Airway epithelial cell (primary cell): Measurements from ENCODE around the gene PRPS1. TPM values are rescaled to one million over a fixed set of nuclear protein-coding genes. Genes with fewer than 3 reads are reported as not detected.

Source experiments
- total RNA-seq: library from RNA; depleted of rRNA; stranded (reverse); fragments of >200 nt; gene quantifications from 2 replicates; pipeline ENCODE4 v1.2.3, GENCODE V29; 2015

PRPS1 gene
- total RNA-seq, result 21.9 and 30.4 TPM in 2 replicates

DNA sequence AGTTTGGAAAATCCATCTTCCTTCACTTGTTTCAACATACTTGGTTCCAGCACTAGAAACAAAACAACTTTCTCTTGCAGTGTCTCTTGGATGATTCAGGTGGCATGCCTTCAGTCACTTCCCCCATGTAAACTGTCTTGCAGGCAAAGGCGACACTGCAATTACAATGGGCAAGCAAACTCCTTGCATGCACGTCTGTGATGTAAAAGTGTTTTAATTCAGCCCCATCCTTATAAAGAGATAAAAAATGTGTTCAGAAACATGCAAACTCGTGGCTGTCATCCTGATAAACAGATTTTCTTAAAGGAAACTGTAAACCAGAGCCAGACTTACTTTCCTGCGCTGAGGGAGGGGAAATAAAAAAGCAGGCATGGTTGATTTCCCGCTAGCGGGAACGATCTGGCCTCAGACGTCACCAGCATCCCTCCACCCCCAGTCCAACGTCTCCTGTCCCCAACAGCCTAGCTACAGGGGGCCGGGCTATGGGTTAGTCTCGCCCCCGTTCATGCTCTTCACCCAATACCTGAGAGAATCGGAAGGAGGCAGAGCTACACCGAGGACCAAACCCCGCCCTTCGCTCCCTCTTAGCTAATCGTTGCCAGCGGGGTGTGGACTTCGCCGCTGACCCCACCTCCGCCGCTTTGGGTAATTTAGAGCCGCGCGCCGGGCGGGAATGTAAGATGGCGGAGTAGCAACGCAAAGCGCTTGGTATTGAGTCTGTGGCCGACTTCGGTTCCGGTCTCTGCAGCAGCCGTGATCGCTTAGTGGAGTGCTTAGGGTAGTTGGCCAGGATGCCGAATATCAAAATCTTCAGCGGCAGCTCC lies at the start of gene PRPS1:
TSS of gene PRPS1 (plus strand) at position 673 of the 824 bp plus-strand sequence. CDS start at position 792, 119 bp downstream.

Other genes with a start within 250 kb of the PRPS1 start
- under 0.01 TPM in 1 of 2 replicates, not detected in the other for gene FRMPD3, start 178.9 kb upstream of the PRPS1 start, total RNA-seq
- gene TSC22D3, start 147.3 kb downstream of the PRPS1 start, total RNA-seq, result 61.2 and 67.6 TPM in 2 replicates
- not detected in 2 replicates for gene NCBP2L, start 149.2 kb downstream of the PRPS1 start, total RNA-seq
- 8.1 and 10.8 TPM in 2 replicates for gene MID2, start 197.4 kb downstream of the PRPS1 start, total RNA-seq